K562 (cell line): ENCODE data around the gene ALS2CL. TPM values are rescaled to one million over a fixed set of nuclear protein-coding genes. Genes with fewer than 3 reads are reported as not detected.

Source experiments
- CEBPG ChIP-seq, 3 experiments: fragments of 200-800 bp in 1 of 3; sonication (Bioruptor generic) in 1 of 3; sonication (generic) in 1 of 3; formaldehyde crosslinking in 1 of 3; IDR thresholded peaks in 2 of 3; conservative IDR thresholded peaks in 1 of 3; 2 replicates each; pipeline versions ENCODE4 v1.6.1 to v1.8.0; 2016 to 2022; ENCODE audit warnings: missing compliant biosample characterization in 2 of 3, missing genetic modification characterization in 2 of 3, mild to moderate bottlenecking in 1 of 3, missing genetic modification reagents in 1 of 3
- ZBTB8A ChIP-seq: fragments of 450-650 bp; IDR thresholded peaks from 2 replicates; pipeline ENCODE4 v1.6.1; 2018; ENCODE audit warnings: mild to moderate bottlenecking, moderate library complexity; ENCODE audit not compliant: partially characterized antibody
- ZNF644 ChIP-seq: fragments of 200-800 bp; sonication (Bioruptor generic); IDR thresholded peaks from 2 replicates; pipeline ENCODE4 v1.6.1; 2016; ENCODE audit warnings: low read depth, missing genetic modification characterization, missing compliant biosample characterization
- polyA plus RNA-seq, 8 experiments: library from polyadenylated mRNA; depleted of rRNA in 4 of 8; stranded (reverse) in 5 of 8; unstranded in 3 of 8; fragments of >200 nt; fragmentation: Nextera tagmentation in 2 of 8; fragmentation: Illumina TruSeq in 1 of 8; extraction: Ambion mirVana in 2 of 8; extraction: Trizol in 1 of 8; gene quantifications; 2 replicates each; pipeline versions ENCODE4 v1.2.1 to v1.2.3, GENCODE V29; 2011 to 2014; ENCODE audit warnings: inconsistent platforms in 1 of 8, missing spikeins in 1 of 8
- total RNA-seq, 7 experiments: library from RNA; depleted of rRNA in 6 of 7; stranded (reverse); fragments of >200 nt in 6 of 7; fragmentation: Illumina TruSeq in 2 of 7; extraction: Trizol in 2 of 7; gene quantifications; 2 replicates each; pipeline versions ENCODE4 v1.2.1 to v1.2.3, GENCODE V29; 2011 to 2021; ENCODE audit warnings: low replicate concordance in 1 of 7
- TF ChIP-seq, protein P1 (sequence below): fragments of 450-650 bp; IDR thresholded peaks from 2 replicates; pipeline ENCODE4 v1.6.1; 2016; ENCODE audit warnings: mild to moderate bottlenecking
- TF ChIP-seq, protein P2 (sequence below): IDR thresholded peaks from 2 replicates; pipeline ENCODE4 v1.6.1; 2011; ENCODE audit not compliant: insufficient read length; ENCODE audit errors: extremely low read depth
- TF ChIP-seq, protein P3 (sequence below): sonication (generic); formaldehyde crosslinking; IDR thresholded peaks from 2 replicates; pipeline ENCODE4 v1.8.0; 2022; ENCODE audit warnings: mild to moderate bottlenecking, missing genetic modification reagents

ALS2CL gene
- total and polyA plus RNA-seq, 9 of the 15 experiments (the other 6 are each of a cell fraction or from before 2014, with no cell fraction given) = 0.03 to 0.13 (median 0.05) TPM; not detected in 3

DNA sequence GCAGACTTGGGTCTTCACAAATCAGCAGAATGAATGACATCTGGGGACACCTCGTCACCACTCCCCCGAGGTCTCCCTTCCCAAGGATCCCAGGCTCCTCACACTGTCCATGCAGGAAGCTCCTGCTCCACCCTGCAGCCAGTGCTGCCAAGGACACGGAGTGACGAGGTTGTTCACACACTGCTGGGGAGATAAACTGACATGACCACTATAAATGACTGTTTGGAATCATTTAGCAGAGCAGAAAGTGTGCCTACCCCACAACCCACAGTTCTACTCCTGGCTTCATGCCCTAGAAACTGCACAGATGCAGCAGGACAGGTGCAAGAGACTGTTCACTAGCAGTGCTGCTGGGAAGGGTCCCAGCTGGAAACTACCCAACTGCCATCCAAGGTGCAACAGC lies 43.9 kb upstream of the ALS2CL start (continued):
- TF ChIP-seq, protein P1, sequence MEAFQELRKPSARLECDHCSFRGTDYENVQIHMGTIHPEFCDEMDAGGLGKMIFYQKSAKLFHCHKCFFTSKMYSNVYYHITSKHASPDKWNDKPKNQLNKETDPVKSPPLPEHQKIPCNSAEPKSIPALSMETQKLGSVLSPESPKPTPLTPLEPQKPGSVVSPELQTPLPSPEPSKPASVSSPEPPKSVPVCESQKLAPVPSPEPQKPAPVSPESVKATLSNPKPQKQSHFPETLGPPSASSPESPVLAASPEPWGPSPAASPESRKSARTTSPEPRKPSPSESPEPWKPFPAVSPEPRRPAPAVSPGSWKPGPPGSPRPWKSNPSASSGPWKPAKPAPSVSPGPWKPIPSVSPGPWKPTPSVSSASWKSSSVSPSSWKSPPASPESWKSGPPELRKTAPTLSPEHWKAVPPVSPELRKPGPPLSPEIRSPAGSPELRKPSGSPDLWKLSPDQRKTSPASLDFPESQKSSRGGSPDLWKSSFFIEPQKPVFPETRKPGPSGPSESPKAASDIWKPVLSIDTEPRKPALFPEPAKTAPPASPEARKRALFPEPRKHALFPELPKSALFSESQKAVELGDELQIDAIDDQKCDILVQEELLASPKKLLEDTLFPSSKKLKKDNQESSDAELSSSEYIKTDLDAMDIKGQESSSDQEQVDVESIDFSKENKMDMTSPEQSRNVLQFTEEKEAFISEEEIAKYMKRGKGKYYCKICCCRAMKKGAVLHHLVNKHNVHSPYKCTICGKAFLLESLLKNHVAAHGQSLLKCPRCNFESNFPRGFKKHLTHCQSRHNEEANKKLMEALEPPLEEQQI = no peak
- no peak for TF ChIP-seq ZBTB8A
- TF ChIP-seq, protein P2, sequence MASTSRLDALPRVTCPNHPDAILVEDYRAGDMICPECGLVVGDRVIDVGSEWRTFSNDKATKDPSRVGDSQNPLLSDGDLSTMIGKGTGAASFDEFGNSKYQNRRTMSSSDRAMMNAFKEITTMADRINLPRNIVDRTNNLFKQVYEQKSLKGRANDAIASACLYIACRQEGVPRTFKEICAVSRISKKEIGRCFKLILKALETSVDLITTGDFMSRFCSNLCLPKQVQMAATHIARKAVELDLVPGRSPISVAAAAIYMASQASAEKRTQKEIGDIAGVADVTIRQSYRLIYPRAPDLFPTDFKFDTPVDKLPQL = no peak
- TF ChIP-seq, protein P3, sequence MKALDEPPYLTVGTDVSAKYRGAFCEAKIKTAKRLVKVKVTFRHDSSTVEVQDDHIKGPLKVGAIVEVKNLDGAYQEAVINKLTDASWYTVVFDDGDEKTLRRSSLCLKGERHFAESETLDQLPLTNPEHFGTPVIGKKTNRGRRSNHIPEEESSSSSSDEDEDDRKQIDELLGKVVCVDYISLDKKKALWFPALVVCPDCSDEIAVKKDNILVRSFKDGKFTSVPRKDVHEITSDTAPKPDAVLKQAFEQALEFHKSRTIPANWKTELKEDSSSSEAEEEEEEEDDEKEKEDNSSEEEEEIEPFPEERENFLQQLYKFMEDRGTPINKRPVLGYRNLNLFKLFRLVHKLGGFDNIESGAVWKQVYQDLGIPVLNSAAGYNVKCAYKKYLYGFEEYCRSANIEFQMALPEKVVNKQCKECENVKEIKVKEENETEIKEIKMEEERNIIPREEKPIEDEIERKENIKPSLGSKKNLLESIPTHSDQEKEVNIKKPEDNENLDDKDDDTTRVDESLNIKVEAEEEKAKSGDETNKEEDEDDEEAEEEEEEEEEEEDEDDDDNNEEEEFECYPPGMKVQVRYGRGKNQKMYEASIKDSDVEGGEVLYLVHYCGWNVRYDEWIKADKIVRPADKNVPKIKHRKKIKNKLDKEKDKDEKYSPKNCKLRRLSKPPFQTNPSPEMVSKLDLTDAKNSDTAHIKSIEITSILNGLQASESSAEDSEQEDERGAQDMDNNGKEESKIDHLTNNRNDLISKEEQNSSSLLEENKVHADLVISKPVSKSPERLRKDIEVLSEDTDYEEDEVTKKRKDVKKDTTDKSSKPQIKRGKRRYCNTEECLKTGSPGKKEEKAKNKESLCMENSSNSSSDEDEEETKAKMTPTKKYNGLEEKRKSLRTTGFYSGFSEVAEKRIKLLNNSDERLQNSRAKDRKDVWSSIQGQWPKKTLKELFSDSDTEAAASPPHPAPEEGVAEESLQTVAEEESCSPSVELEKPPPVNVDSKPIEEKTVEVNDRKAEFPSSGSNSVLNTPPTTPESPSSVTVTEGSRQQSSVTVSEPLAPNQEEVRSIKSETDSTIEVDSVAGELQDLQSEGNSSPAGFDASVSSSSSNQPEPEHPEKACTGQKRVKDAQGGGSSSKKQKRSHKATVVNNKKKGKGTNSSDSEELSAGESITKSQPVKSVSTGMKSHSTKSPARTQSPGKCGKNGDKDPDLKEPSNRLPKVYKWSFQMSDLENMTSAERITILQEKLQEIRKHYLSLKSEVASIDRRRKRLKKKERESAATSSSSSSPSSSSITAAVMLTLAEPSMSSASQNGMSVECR (CRISPR knock-in tag) = no peak
- TF ChIP-seq CEBPG (CRISPR knock-in tag; IDR thresholded peaks at IDR 0.05) = no peak
- no peak for TF ChIP-seq CEBPG (tag; conservative IDR thresholded peaks at IDR 0.05 in 1 of 2, IDR thresholded peaks at IDR 0.05 in 1 of 2)
- no peak for TF ChIP-seq ZNF644
